Liver (tissue), 9 donors: ENCODE data around the gene MARCHF9. TPM values are rescaled to one million over a fixed set of nuclear protein-coding genes. Genes with fewer than 3 reads are reported as not detected.

ENCODE experiments used
- DNase-seq: peaks from one replicate; pipeline ENCODE4 v3.0.0-alpha.2; 2017; ENCODE audit warnings: low spot score
- H3K27ac ChIP-seq, 2 donors: one replicate each; pipeline ENCODE4 v1.7.0; 2013; ENCODE audit warnings: inconsistent platforms in 2 of 2, low read length in 2 of 2, control low read depth in 1 of 2, low read depth in 1 of 2, mild to moderate bottlenecking in 1 of 2
- H3K27me3 ChIP-seq, 4 donors: one replicate each; pipeline versions ENCODE4 v1.6.1 to v1.7.0; 2013; ENCODE audit warnings: low read length in 3 of 4, inconsistent platforms in 1 of 4, mild to moderate bottlenecking in 1 of 4, moderate library complexity in 1 of 4; ENCODE audit not compliant: control insufficient read depth in 4 of 4, insufficient read depth in 4 of 4
- H3K36me3 ChIP-seq, 4 donors: one replicate each; pipeline versions ENCODE4 v1.6.1 to v1.7.0; 2013; ENCODE audit warnings: low read length in 3 of 4, mild to moderate bottlenecking in 3 of 4, low read depth in 1 of 4, moderate library complexity in 1 of 4; ENCODE audit not compliant: control insufficient read depth in 4 of 4, insufficient read depth in 3 of 4
- H3K4me1 ChIP-seq, 4 donors: one replicate each; pipeline versions ENCODE4 v1.6.1 to v1.7.0; 2013; ENCODE audit warnings: low read length in 3 of 4, mild to moderate bottlenecking in 3 of 4, moderate library complexity in 1 of 4; ENCODE audit not compliant: control insufficient read depth in 4 of 4, insufficient read depth in 4 of 4
- H3K4me3 ChIP-seq, 3 donors: one replicate each; pipeline versions ENCODE4 v1.6.1 to v1.7.0; 2013; ENCODE audit warnings: low read length in 3 of 3, control low read depth in 1 of 3, low read depth in 1 of 3, mild to moderate bottlenecking in 1 of 3
- H3K9ac ChIP-seq, 2 donors: one replicate each; pipeline ENCODE4 v1.7.0; 2013; ENCODE audit warnings: low read length in 2 of 2, mild to moderate bottlenecking in 2 of 2, moderate library complexity in 2 of 2, control low read depth in 1 of 2, low read depth in 1 of 2
- H3K9me3 ChIP-seq, 4 donors: one replicate each; pipeline versions ENCODE4 v1.6.1 to v1.7.0; 2013; ENCODE audit warnings: low read length in 3 of 4; ENCODE audit not compliant: control insufficient read depth in 4 of 4
- FOXA1 ChIP-seq: IDR thresholded peaks from 2 replicates; pipeline ENCODE4 v1.6.1; 2016; ENCODE audit warnings: antibody characterized with exemption
- HNF4G ChIP-seq: IDR thresholded peaks from 2 replicates; pipeline ENCODE4 v1.6.1; 2016; ENCODE audit warnings: antibody characterized with exemption
- MAX ChIP-seq: IDR thresholded peaks from 2 replicates; pipeline ENCODE4 v1.6.1; 2016; ENCODE audit warnings: antibody characterized with exemption
- NR2F2 ChIP-seq: IDR thresholded peaks from 2 replicates; pipeline ENCODE4 v1.6.1; 2016; ENCODE audit warnings: antibody characterized with exemption
- RAD21 ChIP-seq, 2 donors: IDR thresholded peaks; 2 replicates each; pipeline ENCODE4 v1.6.1; 2016; ENCODE audit warnings: antibody characterized with exemption in 2 of 2, mild to moderate bottlenecking in 2 of 2
- RXRA ChIP-seq, 2 donors: IDR thresholded peaks; 2 replicates each; pipeline ENCODE4 v1.6.1; 2017 to 2018; ENCODE audit warnings: antibody characterized with exemption in 2 of 2, mild to moderate bottlenecking in 1 of 2
- SP1 ChIP-seq: IDR thresholded peaks from 2 replicates; pipeline ENCODE4 v1.6.1; 2018; ENCODE audit warnings: antibody characterized with exemption, mild to moderate bottlenecking
- TAF1 ChIP-seq: conservative IDR thresholded peaks from 2 replicates; pipeline ENCODE4 v1.6.1; 2016; ENCODE audit warnings: antibody characterized with exemption, mild to moderate bottlenecking
- WGBS: extraction: QIAGEN DNeasy Blood & Tissue Kit; methylation state at CpG from one replicate; pipeline ENCODE4 v1.1.7; 2013; 5-methylcytosine and 5-hydroxymethylcytosine counted together
- polyA plus RNA-seq, 2 donors: library from polyadenylated mRNA; stranded (reverse) in 1 of 2; unstranded in 1 of 2; fragments of 200-250 nt in 1 of 2; fragments of >200 nt in 1 of 2; fragmentation: Nextera tagmentation in 1 of 2; extraction: Ambion mirVana in 1 of 2; gene quantifications; one replicate each; pipeline versions ENCODE4 v1.2.1 to v1.2.3, GENCODE V29; 2013 to 2015
- total RNA-seq, 2 donors: library from RNA; depleted of rRNA; stranded (reverse); fragments of >200 nt; gene quantifications; one replicate each; pipeline ENCODE4 v1.2.3, GENCODE V29; 2014
- TF ChIP-seq, protein P1 (sequence below): fragments of 150-350 bp; IDR thresholded peaks from 2 replicates; pipeline ENCODE4 v1.5.1; 2017; ENCODE audit warnings: improper control_type of control experiment, low read depth, low read length; ENCODE audit not compliant: missing input control
- TF ChIP-seq, protein P2 (sequence below): IDR thresholded peaks from 2 replicates; pipeline ENCODE4 v1.6.1; 2016; ENCODE audit warnings: antibody characterized with exemption
- TF ChIP-seq, protein P3 (sequence below): IDR thresholded peaks from 2 replicates; pipeline ENCODE4 v1.6.1; 2016; ENCODE audit warnings: antibody characterized with exemption, mild to moderate bottlenecking
- TF ChIP-seq, protein P4 (sequence below): IDR thresholded peaks from 2 replicates; pipeline ENCODE4 v1.6.1; 2016; ENCODE audit warnings: antibody characterized with exemption
- donor health status: healthy.
- donor health status: healthy.
- donor health status: healthy.
- donor health status: healthy.
- donor health status: healthy.

Gene MARCHF9
- total and polyA plus RNA-seq, 4 donors: 1.1 to 3.0 (median 2.2) TPM

DNA sequence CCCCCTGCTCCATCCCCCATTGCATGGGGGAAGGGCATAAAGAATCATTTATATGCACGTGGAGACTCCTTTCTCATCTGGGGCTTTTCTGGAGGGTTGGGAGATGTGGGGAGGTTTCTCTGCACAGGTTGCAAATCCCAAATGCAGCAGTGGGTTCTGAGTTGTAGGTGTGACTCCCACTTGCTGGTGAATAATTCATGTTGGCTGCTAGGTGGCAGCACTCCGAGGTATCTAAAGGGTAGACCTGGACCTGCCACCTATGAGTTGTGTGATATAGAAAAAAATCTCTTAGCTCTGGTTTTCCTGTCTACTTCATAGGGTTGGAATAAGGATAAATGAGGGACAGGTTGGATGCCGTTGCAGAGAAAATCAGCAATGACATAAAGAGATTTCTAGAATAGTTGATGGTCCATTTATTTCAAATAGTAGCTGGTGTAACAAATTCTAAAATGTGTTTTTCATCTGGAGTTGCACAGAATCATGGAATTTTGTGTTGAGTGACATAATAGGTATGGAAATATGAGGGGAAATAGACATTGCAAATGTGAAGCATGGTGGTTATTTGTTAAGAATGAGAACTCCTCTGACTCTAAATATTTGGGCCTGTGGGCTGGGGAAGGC, 4.6 kb downstream of the MARCHF9 start:
- no peak overlapping the region for H3K9ac ChIP-seq
- no peak for DNase-seq
- TF ChIP-seq, protein P1, sequence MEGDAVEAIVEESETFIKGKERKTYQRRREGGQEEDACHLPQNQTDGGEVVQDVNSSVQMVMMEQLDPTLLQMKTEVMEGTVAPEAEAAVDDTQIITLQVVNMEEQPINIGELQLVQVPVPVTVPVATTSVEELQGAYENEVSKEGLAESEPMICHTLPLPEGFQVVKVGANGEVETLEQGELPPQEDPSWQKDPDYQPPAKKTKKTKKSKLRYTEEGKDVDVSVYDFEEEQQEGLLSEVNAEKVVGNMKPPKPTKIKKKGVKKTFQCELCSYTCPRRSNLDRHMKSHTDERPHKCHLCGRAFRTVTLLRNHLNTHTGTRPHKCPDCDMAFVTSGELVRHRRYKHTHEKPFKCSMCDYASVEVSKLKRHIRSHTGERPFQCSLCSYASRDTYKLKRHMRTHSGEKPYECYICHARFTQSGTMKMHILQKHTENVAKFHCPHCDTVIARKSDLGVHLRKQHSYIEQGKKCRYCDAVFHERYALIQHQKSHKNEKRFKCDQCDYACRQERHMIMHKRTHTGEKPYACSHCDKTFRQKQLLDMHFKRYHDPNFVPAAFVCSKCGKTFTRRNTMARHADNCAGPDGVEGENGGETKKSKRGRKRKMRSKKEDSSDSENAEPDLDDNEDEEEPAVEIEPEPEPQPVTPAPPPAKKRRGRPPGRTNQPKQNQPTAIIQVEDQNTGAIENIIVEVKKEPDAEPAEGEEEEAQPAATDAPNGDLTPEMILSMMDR: peak; percentile 34
- TF ChIP-seq, protein P2, sequence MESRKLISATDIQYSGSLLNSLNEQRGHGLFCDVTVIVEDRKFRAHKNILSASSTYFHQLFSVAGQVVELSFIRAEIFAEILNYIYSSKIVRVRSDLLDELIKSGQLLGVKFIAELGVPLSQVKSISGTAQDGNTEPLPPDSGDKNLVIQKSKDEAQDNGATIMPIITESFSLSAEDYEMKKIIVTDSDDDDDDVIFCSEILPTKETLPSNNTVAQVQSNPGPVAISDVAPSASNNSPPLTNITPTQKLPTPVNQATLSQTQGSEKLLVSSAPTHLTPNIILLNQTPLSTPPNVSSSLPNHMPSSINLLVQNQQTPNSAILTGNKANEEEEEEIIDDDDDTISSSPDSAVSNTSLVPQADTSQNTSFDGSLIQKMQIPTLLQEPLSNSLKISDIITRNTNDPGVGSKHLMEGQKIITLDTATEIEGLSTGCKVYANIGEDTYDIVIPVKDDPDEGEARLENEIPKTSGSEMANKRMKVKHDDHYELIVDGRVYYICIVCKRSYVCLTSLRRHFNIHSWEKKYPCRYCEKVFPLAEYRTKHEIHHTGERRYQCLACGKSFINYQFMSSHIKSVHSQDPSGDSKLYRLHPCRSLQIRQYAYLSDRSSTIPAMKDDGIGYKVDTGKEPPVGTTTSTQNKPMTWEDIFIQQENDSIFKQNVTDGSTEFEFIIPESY: no peak
- TF ChIP-seq RAD21 (IDR thresholded peaks at IDR 0.05) (peak in 1 of 2 donors; percentile 63), FOXA1 (no peak), MAX (no peak), SP1 (no peak), NR2F2 (no peak)
- TF ChIP-seq, protein P3, sequence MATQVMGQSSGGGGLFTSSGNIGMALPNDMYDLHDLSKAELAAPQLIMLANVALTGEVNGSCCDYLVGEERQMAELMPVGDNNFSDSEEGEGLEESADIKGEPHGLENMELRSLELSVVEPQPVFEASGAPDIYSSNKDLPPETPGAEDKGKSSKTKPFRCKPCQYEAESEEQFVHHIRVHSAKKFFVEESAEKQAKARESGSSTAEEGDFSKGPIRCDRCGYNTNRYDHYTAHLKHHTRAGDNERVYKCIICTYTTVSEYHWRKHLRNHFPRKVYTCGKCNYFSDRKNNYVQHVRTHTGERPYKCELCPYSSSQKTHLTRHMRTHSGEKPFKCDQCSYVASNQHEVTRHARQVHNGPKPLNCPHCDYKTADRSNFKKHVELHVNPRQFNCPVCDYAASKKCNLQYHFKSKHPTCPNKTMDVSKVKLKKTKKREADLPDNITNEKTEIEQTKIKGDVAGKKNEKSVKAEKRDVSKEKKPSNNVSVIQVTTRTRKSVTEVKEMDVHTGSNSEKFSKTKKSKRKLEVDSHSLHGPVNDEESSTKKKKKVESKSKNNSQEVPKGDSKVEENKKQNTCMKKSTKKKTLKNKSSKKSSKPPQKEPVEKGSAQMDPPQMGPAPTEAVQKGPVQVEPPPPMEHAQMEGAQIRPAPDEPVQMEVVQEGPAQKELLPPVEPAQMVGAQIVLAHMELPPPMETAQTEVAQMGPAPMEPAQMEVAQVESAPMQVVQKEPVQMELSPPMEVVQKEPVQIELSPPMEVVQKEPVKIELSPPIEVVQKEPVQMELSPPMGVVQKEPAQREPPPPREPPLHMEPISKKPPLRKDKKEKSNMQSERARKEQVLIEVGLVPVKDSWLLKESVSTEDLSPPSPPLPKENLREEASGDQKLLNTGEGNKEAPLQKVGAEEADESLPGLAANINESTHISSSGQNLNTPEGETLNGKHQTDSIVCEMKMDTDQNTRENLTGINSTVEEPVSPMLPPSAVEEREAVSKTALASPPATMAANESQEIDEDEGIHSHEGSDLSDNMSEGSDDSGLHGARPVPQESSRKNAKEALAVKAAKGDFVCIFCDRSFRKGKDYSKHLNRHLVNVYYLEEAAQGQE: no peak
- TF ChIP-seq, protein P4, sequence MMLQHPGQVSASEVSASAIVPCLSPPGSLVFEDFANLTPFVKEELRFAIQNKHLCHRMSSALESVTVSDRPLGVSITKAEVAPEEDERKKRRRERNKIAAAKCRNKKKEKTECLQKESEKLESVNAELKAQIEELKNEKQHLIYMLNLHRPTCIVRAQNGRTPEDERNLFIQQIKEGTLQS: no peak
- H3K27ac ChIP-seq: no peak overlapping the region
- H3K4me3 ChIP-seq: no peak overlapping the region
- H3K27me3 ChIP-seq: peaks cover 0 to 6% (median 2%) of the 10 kb centered on the region in 4 donors
- peaks cover 0 to 7% (median 0%) of the 10 kb centered on the region in 4 donors for H3K36me3 ChIP-seq
- peaks cover 0 to 17% (median 9%) of the 10 kb centered on the region in 4 donors for H3K4me1 ChIP-seq
- 40% methylated on average over 3 of the region's 3 CpGs for WGBS
- H3K9me3 ChIP-seq: no peaks in the 10 kb centered on the region

DNA sequence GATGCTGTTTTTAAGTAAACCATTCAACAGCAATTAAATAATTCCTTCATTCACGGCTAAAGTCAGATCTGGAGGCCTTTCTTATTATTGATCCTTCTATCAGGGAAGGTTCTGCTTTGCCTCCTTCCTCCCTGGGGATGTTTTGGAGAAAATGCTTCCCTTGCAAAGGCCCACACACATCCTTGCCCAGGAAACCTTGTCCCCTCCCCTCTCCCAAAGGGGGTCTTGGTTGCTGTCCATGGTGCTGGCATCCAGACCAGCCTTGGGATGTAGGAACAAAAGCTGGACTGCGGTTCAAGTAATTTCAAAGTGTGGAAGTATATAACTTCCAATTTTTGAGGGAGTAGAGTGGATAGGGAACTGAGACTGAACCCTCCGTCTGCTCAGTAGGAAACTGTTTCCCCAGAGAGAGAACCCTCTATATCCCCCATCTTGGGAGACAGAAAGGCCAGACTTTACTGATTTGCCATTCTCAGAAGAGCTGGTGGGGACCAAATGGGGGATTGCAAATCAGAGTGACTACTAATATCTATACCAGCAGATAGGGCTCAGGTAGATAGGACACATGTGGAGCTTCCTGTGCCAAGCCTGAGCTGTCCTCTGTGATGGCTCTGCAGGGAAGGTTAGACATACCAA, 5.6 kb downstream of the MARCHF9 start:
- WGBS: 93% methylated on average over 3 of the region's 3 CpGs
- Histone ChIP-seq H3K36me3 (peaks cover 0 to 7% (median 0%) of the 10 kb centered on the region in 4 donors), H3K4me3 (no peak overlapping the region), H3K27me3 (peaks cover 0 to 11% (median 4%) of the 10 kb centered on the region in 4 donors), H3K9me3 (no peaks in the 10 kb centered on the region), H3K27ac (no peak overlapping the region), H3K9ac (no peak overlapping the region), H3K4me1 (peaks cover 0 to 24% (median 15%) of the 10 kb centered on the region in 4 donors)
- TF ChIP-seq, protein P3: peak; percentile 96
- TF ChIP-seq, protein P4: no peak
- TF ChIP-seq RAD21 (IDR thresholded peaks at IDR 0.05): no peak
- no peak for TF ChIP-seq RXRA (IDR thresholded peaks at IDR 0.05)
- no peak for TF ChIP-seq FOXA1
- TF ChIP-seq HNF4G: no peak
- no peak for TF ChIP-seq TAF1
- TF ChIP-seq, protein P1: no peak
- DNase-seq: no peak
